ENCODE measurements around the gene GNB3. TPM values are rescaled to one million over a fixed set of nuclear protein-coding genes. Genes with fewer than 3 reads are reported as not detected.

The GNB3 gene
- total RNA-seq, 1 donor from 2014 or later: 5.2 TPM

- TF ChIP-seq POLR2AphosphoS5 (IDR thresholded peaks at IDR 0.05; ENCODE audit: insufficient read depth in 1 of 2, low read depth in 1 of 2) (no peak), POLR2A (IDR thresholded peaks at IDR 0.05) (no peak), CTCF (IDR thresholded peaks at IDR 0.05) (no peak)
- intact Hi-C loops (cut with DNase I): no loop called here
- H3K36me3 ChIP-seq: peaks cover 0 to 13% of the 10 kb centered on the region in 2 donors
- H3K4me3 ChIP-seq: no peak overlapping the region
- no peak overlapping the region for H3K27ac ChIP-seq
- no peaks in the 10 kb centered on the region for H3K4me1 ChIP-seq
- no peaks in the 10 kb centered on the region for H3K9me3 ChIP-seq
- no peaks in the 10 kb centered on the region for H3K27me3 ChIP-seq
- no peak for DNase-seq (ENCODE audit: extremely low spot score in 2 of 2)
Measured at GRCh38 chr12:6839482-6840201, 1.1 kb upstream of the GNB3 start.

GRCh38 chr12:6840330-6840729 is 395 bp upstream of the GNB3 start:
- Histone ChIP-seq H3K27ac (no peak overlapping the region), H3K9me3 (no peaks in the 10 kb centered on the region), H3K4me1 (no peaks in the 10 kb centered on the region), H3K27me3 (no peaks in the 10 kb centered on the region), H3K36me3 (peaks cover 0 to 19% of the 10 kb centered on the region in 2 donors), H3K4me3 (no peak overlapping the region)
- no peak for DNase-seq (ENCODE audit: extremely low spot score in 2 of 2)
- TF ChIP-seq POLR2AphosphoS5 (IDR thresholded peaks at IDR 0.05; ENCODE audit: insufficient read depth in 1 of 2, low read depth in 1 of 2) (no peak), POLR2A (IDR thresholded peaks at IDR 0.05) (no peak), CTCF (IDR thresholded peaks at IDR 0.05) (no peak)
- intact Hi-C loops (cut with DNase I): no loop called here

- intact Hi-C loops (cut with DNase I): no loop called here
- Histone ChIP-seq H3K27me3 (no peaks in the 10 kb centered on the region), H3K27ac (no peak overlapping the region), H3K9me3 (no peaks in the 10 kb centered on the region), H3K36me3 (peaks cover 0 to 22% of the 10 kb centered on the region in 2 donors), H3K4me1 (no peaks in the 10 kb centered on the region), H3K4me3 (no peak overlapping the region)
- TF ChIP-seq POLR2A (IDR thresholded peaks at IDR 0.05) (no peak), CTCF (IDR thresholded peaks at IDR 0.05) (no peak), POLR2AphosphoS5 (IDR thresholded peaks at IDR 0.05; ENCODE audit: insufficient read depth in 1 of 2, low read depth in 1 of 2) (no peak)
- no peak for DNase-seq (ENCODE audit: extremely low spot score in 2 of 2)
Measured at GRCh38 chr12:6842075-6842474, 1.4 kb downstream of the GNB3 start.

GRCh38 chr12:6843118-6843902 is 2.6 kb downstream of the GNB3 start:
- no peak overlapping the region for H3K4me3 ChIP-seq
- DNase-seq (ENCODE audit: extremely low spot score in 2 of 2): no peak
- no peaks in the 10 kb centered on the region for H3K4me1 ChIP-seq
- peaks cover 0 to 12% of the 10 kb centered on the region in 2 donors for H3K36me3 ChIP-seq
- no peak overlapping the region for H3K27ac ChIP-seq
- H3K27me3 ChIP-seq: no peaks in the 10 kb centered on the region
- intact Hi-C loops (cut with DNase I): no loop called here
- H3K9me3 ChIP-seq: no peaks in the 10 kb centered on the region
- no peak for TF ChIP-seq POLR2A (IDR thresholded peaks at IDR 0.05)
- no peak for TF ChIP-seq CTCF (IDR thresholded peaks at IDR 0.05)
- TF ChIP-seq POLR2AphosphoS5 (IDR thresholded peaks at IDR 0.05; ENCODE audit: insufficient read depth in 1 of 2, low read depth in 1 of 2): no peak

GRCh38 chr12:6845395-6845794 is 4.7 kb downstream of the GNB3 start:
- no peak overlapping the region for H3K4me3 ChIP-seq
- no peak for DNase-seq (ENCODE audit: extremely low spot score in 2 of 2)
- no peaks in the 10 kb centered on the region for H3K9me3 ChIP-seq
- H3K27me3 ChIP-seq: no peaks in the 10 kb centered on the region
- H3K27ac ChIP-seq: no peak overlapping the region
- peaks cover 0 to 12% of the 10 kb centered on the region in 2 donors for H3K36me3 ChIP-seq
- H3K4me1 ChIP-seq: no peaks in the 10 kb centered on the region
- no peak for TF ChIP-seq POLR2A (IDR thresholded peaks at IDR 0.05)
- TF ChIP-seq CTCF (IDR thresholded peaks at IDR 0.05): no peak
- no peak for TF ChIP-seq POLR2AphosphoS5 (IDR thresholded peaks at IDR 0.05; ENCODE audit: insufficient read depth in 1 of 2, low read depth in 1 of 2)
- intact Hi-C loops (cut with DNase I): no loop called here
